ENCODE measurements around the gene AKR1B15.

The AKR1B15 gene

GRCh38 chr7:134510646-134511045 is 38.3 kb upstream of the AKR1B15 start:
- TF ChIP-seq, protein P1, sequence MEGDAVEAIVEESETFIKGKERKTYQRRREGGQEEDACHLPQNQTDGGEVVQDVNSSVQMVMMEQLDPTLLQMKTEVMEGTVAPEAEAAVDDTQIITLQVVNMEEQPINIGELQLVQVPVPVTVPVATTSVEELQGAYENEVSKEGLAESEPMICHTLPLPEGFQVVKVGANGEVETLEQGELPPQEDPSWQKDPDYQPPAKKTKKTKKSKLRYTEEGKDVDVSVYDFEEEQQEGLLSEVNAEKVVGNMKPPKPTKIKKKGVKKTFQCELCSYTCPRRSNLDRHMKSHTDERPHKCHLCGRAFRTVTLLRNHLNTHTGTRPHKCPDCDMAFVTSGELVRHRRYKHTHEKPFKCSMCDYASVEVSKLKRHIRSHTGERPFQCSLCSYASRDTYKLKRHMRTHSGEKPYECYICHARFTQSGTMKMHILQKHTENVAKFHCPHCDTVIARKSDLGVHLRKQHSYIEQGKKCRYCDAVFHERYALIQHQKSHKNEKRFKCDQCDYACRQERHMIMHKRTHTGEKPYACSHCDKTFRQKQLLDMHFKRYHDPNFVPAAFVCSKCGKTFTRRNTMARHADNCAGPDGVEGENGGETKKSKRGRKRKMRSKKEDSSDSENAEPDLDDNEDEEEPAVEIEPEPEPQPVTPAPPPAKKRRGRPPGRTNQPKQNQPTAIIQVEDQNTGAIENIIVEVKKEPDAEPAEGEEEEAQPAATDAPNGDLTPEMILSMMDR (conservative IDR thresholded peaks at IDR 0.05) = no peak
- no peak overlapping the region for H3K27ac ChIP-seq

DNA sequence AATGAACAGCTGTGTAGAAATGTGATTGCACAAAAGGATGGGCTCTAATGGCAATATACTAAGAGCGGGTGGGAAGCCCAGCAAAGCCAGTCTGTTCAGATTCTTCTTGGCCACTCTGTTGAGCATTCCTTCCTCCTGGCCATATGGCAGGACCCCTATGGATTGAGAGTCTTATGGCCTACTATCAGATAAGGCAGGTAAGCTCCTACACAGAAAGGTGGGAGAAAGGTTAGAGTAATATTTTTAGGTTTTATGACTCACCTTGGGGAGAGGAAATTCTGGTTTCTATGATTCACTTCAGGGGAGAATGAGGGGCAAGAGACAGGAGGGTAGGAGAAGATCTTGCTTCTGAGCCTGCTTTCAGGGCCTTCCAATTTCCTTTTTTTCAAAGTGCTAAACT is 36.6 kb upstream of the AKR1B15 start:
- TF ChIP-seq, protein P1 (conservative IDR thresholded peaks at IDR 0.05) = no peak
- H3K27ac ChIP-seq = no peak overlapping the region

- no peak overlapping the region for H3K27ac ChIP-seq
- TF ChIP-seq, protein P1 (conservative IDR thresholded peaks at IDR 0.05) = peak; percentile 93
Observed at GRCh38 chr7:134513169-134513752, 35.6 kb upstream of the AKR1B15 start.

- H3K27ac ChIP-seq = no peak overlapping the region
- TF ChIP-seq, protein P1 (conservative IDR thresholded peaks at IDR 0.05) = no peak
Observed at GRCh38 chr7:134514106-134514505, 34.8 kb upstream of the AKR1B15 start.

DNA sequence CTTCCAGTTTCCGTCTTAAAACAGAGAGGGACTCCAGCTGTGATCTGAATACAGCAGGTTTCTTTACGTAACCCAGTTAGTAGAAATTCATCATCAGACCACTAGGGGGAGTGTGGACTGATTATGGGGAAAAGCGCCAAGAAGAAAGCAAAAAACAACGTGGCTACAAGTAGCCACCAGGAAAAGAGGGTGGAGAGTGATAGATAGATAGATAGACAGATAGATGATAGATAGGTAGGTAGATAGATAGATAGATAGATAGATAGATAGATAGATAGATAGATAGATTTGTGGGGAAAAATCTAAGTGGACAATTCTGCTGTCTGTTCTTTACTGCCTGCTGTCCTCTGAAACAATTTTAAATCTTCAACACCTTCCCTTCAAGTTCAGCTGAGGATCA is 34.2 kb upstream of the AKR1B15 start:
- TF ChIP-seq, protein P1 (conservative IDR thresholded peaks at IDR 0.05) = peak; percentile 91
- H3K27ac ChIP-seq = no peak overlapping the region

- TF ChIP-seq, protein P1 (conservative IDR thresholded peaks at IDR 0.05) = no peak
- H3K27ac ChIP-seq = no peak overlapping the region
Observed at GRCh38 chr7:134515569-134516468, 33.1 kb upstream of the AKR1B15 start.

DNA sequence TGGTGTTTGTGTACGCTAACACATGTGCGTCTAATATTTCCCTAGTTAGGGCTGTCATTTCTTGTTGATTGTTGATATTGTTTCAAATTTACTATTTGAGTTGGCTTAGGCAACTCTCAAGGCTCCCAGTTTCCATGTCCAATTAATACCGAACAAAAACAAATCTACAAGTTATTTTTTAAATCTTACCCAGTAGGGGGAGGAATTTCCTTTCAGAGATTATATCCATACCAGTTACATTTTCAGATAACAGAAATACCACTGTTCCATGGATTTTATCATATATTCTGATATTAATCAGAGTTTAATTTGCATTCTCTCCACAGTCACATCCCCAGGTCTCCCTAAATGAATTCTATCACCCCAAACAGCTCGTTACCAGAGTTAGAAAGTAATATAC is 28.8 kb upstream of the AKR1B15 start:
- no peak overlapping the region for H3K27ac ChIP-seq
- TF ChIP-seq, protein P1 (conservative IDR thresholded peaks at IDR 0.05) = peak; percentile 41; the same call in 1 of the 2 replicates
